H54 (cell line): Measurements from ENCODE around the gene GSTO2.
"Not testable (repeated sequence)": the region's sequence is repeated elsewhere in the genome, so short reads cannot be mapped to it uniquely, and the experiment has no call there.

Source experiments
- DNase-seq: peaks from one replicate; pipeline ENCODE4 v3.0.0; 2011; ENCODE audit warnings: low spot score, mixed read lengths; ENCODE audit not compliant: insufficient read length
- FAIRE-seq: peaks from 3 replicates; lab custom pipeline; 2011; peaks lifted over from hg19 to GRCh38; lab: Jason Lieb, UNC
- POLR2A ChIP-seq: IDR thresholded peaks from 2 replicates; pipeline ENCODE4 v1.6.1; 2011; ENCODE audit warnings: low read depth, mild to moderate bottlenecking, low read length

The GSTO2 gene

GRCh38 chr10:104246976-104247375 is 22.0 kb upstream of the GSTO2 start:
- DNase-seq = no peak
- no peak for TF ChIP-seq POLR2A
- FAIRE-seq = peak; percentile 15

DNA sequence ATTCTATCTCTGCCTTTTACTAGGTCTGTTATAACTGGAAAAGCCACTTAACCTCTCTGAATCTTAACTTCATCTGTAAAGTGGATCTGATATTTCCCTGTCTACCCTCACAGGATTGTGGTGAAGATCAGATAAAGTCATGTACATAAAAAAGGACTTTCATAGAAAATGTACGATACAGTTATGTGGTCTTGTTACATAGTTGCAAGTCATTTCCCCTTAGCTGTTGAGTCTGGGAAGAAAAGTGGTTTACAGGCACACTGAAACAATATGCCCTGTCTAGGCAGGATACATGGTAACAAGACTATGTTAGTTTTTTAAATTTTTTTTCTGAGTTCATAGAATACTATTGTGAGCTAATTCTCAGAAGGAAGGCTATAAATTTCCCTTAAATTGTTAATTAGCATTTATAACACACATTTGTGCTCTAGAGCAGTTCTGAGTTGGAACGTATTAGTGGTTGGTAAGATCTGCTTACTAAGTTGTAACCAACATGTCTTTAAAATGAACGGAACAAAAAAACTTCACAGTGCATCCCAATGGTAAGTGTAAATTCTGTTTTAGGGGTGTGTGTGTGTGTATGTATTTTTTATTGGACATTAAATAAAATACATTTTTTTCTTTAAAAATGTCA is 21.4 kb upstream of the GSTO2 start:
- DNase-seq (no peak), FAIRE-seq (no peak)
- TF ChIP-seq POLR2A = no peak

- not testable (repeated sequence) for DNase-seq, FAIRE-seq
Observed at GRCh38 chr10:104248931-104249330, 20.1 kb upstream of the GSTO2 start.

DNA sequence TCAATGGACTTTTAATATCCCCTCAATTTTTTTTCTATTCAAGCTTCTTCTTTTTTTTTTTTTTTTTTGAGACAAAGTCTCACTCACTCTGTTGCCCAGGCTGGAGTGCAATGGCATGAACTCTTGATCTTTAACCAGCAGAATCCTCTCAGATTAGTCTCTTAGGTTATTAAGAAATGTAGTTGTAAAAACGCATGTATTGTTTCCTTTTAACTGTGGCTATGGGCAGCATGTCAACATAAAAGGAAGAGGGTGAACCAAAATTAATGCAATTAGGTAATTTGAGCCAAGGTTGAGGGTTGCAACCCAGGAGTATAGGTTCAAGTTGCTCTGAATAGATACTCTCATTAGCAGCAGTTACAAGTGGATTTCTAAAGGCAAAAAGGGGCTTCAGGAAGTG is 18.6 kb upstream of the GSTO2 start:
- DNase-seq = no peak
- no peak for TF ChIP-seq POLR2A
- FAIRE-seq = no peak

DNA sequence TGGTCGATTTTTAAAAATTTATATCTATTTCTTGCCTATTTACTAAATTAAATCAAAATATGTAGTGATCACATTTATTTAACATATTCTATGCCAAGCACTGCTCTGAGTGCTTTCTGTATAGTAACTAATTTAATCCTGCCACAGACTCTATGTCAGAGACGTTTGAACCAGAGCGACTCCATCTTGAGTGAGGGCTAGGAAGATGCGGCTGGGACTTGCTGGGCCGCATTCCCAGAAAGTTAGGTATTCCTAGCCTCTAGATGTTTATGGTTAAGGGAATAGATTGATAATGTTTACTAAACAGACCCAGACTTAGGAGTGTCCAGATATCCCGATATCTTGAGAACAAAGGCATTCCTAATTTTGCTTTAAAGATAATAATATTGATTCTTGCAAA is 17.5 kb upstream of the GSTO2 start:
- TF ChIP-seq POLR2A = no peak
- FAIRE-seq (no peak), DNase-seq (no peak)

DNA sequence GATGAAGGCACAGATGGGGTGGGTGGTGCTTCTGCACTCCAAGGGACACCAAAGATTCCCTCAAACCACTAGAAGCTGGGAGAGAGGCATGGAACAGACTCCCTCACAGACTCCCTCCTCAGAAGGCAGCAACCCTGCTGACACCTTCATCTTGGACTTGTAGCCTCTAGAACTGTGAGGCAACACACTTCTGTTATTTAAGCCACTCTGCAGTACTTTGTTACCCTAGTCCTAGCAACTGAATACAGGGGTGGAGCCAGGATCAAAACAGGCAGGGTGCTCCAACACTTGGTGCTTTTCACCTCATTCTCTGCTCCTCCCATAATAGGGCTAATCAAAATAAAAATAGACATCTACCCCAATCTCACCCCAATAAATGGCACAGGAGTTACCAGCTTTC is 16.6 kb upstream of the GSTO2 start:
- DNase-seq = no peak
- TF ChIP-seq POLR2A = no peak

GRCh38 chr10:104253106-104253505 is 15.9 kb upstream of the GSTO2 start:
- FAIRE-seq (no peak), DNase-seq (no peak)
- no peak for TF ChIP-seq POLR2A

More for the DNA sequence above, 16.6 kb upstream of the GSTO2 start:
- FAIRE-seq = no peak

- no peak for FAIRE-seq
- TF ChIP-seq POLR2A = no peak
- DNase-seq = no peak
Observed at GRCh38 chr10:104253606-104254410, 15.2 kb upstream of the GSTO2 start.

DNA sequence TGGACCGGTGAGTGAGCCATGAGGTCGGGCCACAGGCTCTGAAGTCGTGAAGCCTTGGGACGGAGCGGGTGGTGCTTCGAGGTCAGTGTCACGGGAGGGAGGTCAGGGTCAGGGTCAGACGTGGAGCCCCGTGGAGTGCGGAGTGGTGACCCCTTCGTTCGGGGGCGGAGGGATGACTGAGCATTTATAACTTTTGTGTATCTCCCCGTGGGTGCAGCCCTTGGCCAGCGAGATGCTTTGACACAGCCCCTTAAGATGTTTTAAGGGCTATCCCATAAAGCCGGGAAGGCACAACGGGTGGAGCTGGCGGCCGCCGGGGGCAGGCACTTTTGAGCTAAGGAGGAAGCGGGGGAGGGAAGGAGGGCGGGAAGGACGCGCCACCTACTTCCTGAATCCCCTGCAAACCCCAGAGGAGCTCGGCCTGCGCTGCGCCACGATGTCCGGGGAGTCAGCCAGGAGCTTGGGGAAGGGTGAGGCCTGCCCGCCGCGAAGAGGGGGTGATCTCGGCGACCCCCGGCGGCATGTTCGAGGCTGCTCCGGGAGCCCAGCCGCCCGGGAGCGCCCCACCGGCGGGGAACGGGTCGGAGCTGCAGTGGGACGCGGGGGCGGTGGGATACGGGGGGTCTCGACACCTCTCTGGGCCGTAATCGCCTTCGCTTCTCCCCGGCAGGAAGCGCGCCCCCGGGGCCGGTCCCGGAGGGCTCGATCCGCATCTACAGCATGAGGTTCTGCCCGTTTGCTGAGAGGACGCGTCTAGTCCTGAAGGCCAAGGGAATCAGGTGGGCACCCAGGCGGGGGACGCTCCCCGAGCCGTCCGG is 14.3 kb upstream of the GSTO2 start, which contains the start of gene GSTO1:
Gene GSTO1 (plus strand): TSS at position 400 of the 818 bp plus-strand sequence. CDS start 37 bp downstream, at position 437.
- FAIRE-seq (peak; percentile 23), DNase-seq (peak; percentile 76)
- TF ChIP-seq POLR2A = peak; percentile 94

- FAIRE-seq (peak; percentile 57), DNase-seq (peak; percentile 38)
- TF ChIP-seq POLR2A = no peak
Observed at GRCh38 chr10:104255311-104255981, 13.5 kb upstream of the GSTO2 start.

DNA sequence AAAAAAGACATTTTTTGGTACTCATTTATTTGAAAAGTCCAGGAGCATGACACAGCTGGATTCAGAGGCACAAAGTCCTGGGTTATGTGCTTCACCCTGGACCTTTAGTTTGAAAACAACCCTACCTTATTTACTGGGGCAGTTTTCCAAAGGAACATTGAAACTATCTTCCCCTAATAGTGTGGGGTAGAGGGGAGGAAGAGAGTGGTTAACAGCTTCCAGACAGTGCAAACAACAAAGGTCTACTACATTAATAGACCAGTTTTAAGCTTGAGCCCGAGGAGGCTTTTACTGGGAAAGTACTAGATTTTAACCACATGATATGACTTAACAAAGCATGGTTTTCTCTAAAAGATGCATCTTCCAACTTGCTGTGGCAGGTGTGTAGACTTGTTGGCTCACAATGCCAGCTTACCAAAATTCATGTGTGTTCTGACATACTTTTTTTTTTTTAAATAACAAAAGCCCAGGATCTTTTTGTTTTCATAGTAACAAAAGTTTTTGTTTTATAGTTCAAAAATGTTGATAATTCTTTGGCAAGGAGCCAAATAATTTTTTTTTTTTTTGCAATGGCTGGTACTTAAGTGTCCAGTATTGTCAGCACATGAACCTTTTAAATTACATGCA is 12.5 kb upstream of the GSTO2 start:
- FAIRE-seq (no peak), DNase-seq (no peak)
- no peak for TF ChIP-seq POLR2A

DNA sequence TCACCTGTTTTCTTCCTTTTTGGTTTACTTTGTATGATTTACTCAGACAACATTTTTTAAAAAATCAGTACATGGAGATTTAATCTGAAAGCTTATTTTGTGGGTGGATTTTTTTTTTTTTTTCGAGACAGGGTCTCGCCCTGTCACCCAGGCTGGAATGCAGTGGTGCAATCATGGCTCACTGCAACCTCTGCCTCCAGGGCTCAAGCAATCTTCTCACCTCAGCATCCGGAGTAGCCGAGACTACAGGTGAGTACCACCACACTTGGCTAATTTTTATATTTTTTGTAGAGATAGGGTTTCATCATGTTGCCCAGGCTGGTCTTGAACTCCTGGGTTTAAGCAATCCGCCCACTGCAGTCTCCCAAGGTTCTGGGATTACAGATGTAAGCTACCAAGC is 11.7 kb upstream of the GSTO2 start:
- DNase-seq (no peak), FAIRE-seq (no peak)
- no peak for TF ChIP-seq POLR2A

DNA sequence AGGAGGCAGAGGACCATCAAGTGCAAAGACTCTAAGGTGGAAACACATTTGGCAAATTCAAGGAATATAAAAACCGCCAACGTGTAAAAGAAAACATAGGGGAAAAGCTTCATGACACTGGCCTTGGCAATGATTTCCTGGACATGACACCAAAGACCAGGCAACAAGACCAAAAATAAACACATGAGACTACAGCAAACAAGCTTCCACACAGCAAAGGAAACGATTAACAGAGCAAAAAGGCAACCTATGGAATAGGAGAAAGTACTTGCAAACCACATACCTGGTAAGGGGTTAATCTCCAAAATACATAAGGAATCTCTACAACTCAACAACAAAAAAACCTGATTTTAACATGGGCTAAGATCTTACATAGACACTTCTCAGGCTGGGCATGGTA is 10.8 kb upstream of the GSTO2 start:
- FAIRE-seq = no peak
- no peak for TF ChIP-seq POLR2A

More for the DNA sequence above, 10.8 kb upstream of the GSTO2 start:
- DNase-seq = no peak
